Epithelial cell of esophagus (primary cell): ENCODE results near the gene PLEKHA7.

Experiments
- DNase-seq: peaks from one replicate; pipeline ENCODE4 v3.0.0; 2010; ENCODE audit warnings: low read depth
- H3K4me3 ChIP-seq: 2 replicates; pipeline ENCODE4 v1.5.1; 2011; ENCODE audit warnings: mild to moderate bottlenecking, low read length, control low read depth
- CTCF ChIP-seq: IDR thresholded peaks from 2 replicates; pipeline ENCODE4 v1.5.1; 2011; ENCODE audit warnings: low read depth, mild to moderate bottlenecking, low read length, control low read depth, inconsistent platforms; ENCODE audit not compliant: insufficient read depth; ENCODE audit errors: missing control alignments

The PLEKHA7 gene

GRCh38 chr11:16744128-16744725 is 270.0 kb downstream of the PLEKHA7 start:
- no peak for DNase-seq
- H3K4me3 ChIP-seq = no peak overlapping the region
- TF ChIP-seq CTCF = no peak

GRCh38 chr11:16743478-16743877 is 270.7 kb downstream of the PLEKHA7 start:
- DNase-seq = no peak
- no peak overlapping the region for H3K4me3 ChIP-seq
- no peak for TF ChIP-seq CTCF

- no peak for DNase-seq
- TF ChIP-seq CTCF = no peak
- H3K4me3 ChIP-seq = no peak overlapping the region
Measured at GRCh38 chr11:16741473-16741872, 272.7 kb downstream of the PLEKHA7 start.

- no peak for DNase-seq
- no peak for TF ChIP-seq CTCF
- peak overlapping the region; percentile 94 for H3K4me3 ChIP-seq
Measured at GRCh38 chr11:16738947-16739815, 275.0 kb downstream of the PLEKHA7 start.

- peak; percentile 98 for DNase-seq
- no peak for TF ChIP-seq CTCF
Measured at GRCh38 chr11:16738193-16738946, 275.8 kb downstream of the PLEKHA7 start, which contains the start of gene C11orf58. C11orf58 (plus strand) TSS chr11:16738647; CDS start chr11:16738779, 132 bp downstream.

DNA sequence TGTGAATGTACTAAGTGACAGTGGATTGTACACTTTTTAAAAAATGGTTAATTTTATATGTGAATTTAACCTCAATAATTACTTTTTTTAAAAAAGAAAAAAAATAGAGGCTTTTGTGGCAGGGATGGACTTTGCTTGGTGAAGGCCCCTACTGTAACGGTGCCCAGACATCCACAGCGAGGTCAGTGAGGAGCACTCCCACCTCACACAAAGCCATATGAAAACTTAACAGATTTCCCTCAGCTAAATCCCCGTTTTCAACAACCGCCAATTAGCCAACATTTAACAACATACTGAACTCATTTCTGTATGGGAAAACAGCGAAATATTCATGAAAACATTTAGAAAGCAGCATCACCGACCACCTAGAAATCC is 276.4 kb downstream of the PLEKHA7 start:
- peak overlapping the region; percentile 94 for H3K4me3 ChIP-seq
- TF ChIP-seq CTCF = no peak
- DNase-seq = no peak

More at GRCh38 chr11:16738193-16738946, 275.8 kb downstream of the PLEKHA7 start, which contains the start of gene C11orf58:
- H3K4me3 ChIP-seq = peak within 1 kb of the TSS; percentile 94
